ENCODE data around the gene L3MBTL4. TPM values are rescaled to one million over a fixed set of nuclear protein-coding genes. Genes with fewer than 3 reads are reported as not detected.

Gene L3MBTL4
- total RNA-seq, 1 experiment from 2014 or later: 0.59 TPM

- Histone ChIP-seq H3K36me3 (replicated peaks; ENCODE audit: control insufficient read depth, insufficient read depth, low read length) (no peaks in the 10 kb centered on the region), H3K27me3 (ENCODE audit: control insufficient read depth, insufficient read depth, low read length) (no peaks in the 10 kb centered on the region), H3K4me3 (ENCODE audit: insufficient read depth, low read depth, low read length) (no peak overlapping the region)
- DNase-seq: no peak
Measured at GRCh38 chr18:6326566-6326965, 88.1 kb downstream of the L3MBTL4 start.

DNA sequence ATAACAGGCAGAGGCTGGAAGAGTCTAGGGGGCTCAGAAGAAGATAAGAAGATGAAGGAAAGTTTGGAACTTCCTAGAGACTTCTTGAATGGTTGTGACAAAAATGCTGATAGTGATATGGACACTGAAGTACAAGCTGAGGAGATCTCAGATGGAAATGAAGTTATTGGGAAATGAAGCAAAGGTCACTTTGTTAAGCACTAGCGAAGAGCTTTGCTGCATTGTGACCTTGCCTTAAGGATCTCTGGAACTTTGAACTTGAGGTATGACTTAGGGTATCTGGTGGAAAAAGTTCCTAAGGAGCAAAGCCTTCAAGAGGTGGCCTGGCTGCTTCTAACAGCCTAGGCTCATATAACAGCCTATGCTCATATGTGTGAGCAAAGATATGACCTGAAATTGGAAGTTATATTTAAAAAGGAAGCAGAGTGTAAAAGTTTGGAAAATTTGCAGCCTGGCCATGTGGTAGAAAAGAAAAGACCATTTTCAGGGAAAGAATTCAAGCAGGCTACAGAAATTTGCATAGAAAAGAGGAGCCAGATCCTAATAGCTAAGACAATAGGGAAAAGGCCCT, 91.3 kb downstream of the L3MBTL4 start:
- no peak for DNase-seq
- H3K4me3 ChIP-seq (ENCODE audit: insufficient read depth, low read depth, low read length): no peak overlapping the region
- no peaks in the 10 kb centered on the region for H3K36me3 ChIP-seq (replicated peaks; ENCODE audit: control insufficient read depth, insufficient read depth, low read length)
- H3K27me3 ChIP-seq (ENCODE audit: control insufficient read depth, insufficient read depth, low read length): no peaks in the 10 kb centered on the region

- H3K4me3 ChIP-seq (ENCODE audit: insufficient read depth, low read depth, low read length): no peak overlapping the region
- no peaks in the 10 kb centered on the region for H3K36me3 ChIP-seq (replicated peaks; ENCODE audit: control insufficient read depth, insufficient read depth, low read length)
- no peak for DNase-seq
- no peaks in the 10 kb centered on the region for H3K27me3 ChIP-seq (ENCODE audit: control insufficient read depth, insufficient read depth, low read length)
Measured at GRCh38 chr18:6315517-6316331, 99.0 kb downstream of the L3MBTL4 start.

- H3K27me3 ChIP-seq (ENCODE audit: control insufficient read depth, insufficient read depth, low read length): no peaks in the 10 kb centered on the region
- H3K36me3 ChIP-seq (replicated peaks; ENCODE audit: control insufficient read depth, insufficient read depth, low read length): no peaks in the 10 kb centered on the region
- DNase-seq: no peak
- H3K4me3 ChIP-seq (ENCODE audit: insufficient read depth, low read depth, low read length): no peak overlapping the region
Measured at GRCh38 chr18:6313415-6313814, 101.3 kb downstream of the L3MBTL4 start.

GRCh38 chr18:6311456-6312215, 103.1 kb downstream of the L3MBTL4 start:
- no peak for DNase-seq
- Histone ChIP-seq H3K27me3 (ENCODE audit: control insufficient read depth, insufficient read depth, low read length) (no peaks in the 10 kb centered on the region), H3K4me3 (ENCODE audit: insufficient read depth, low read depth, low read length) (no peak overlapping the region), H3K36me3 (replicated peaks; ENCODE audit: control insufficient read depth, insufficient read depth, low read length) (no peaks in the 10 kb centered on the region)

DNA sequence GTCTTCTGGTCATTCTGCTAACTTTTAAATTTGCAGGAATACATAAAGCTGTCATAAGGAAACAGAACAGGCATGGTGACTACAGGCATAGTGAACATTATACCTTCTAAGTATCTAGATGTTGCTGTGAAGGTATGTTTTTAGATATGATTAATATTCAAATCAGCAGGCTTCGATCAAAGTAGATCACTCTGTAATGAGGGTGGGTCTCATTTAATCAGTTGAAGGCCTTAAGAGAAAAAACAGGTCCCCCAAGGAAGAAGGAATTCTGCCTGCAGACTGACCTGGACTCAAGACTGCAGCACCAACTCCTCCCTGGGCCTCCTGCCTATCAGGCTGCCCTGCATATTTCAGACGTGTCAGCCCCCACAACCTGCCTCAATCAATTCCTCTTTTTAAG, 104.0 kb downstream of the L3MBTL4 start:
- Histone ChIP-seq H3K36me3 (replicated peaks; ENCODE audit: control insufficient read depth, insufficient read depth, low read length) (no peaks in the 10 kb centered on the region), H3K27me3 (ENCODE audit: control insufficient read depth, insufficient read depth, low read length) (no peaks in the 10 kb centered on the region), H3K4me3 (ENCODE audit: insufficient read depth, low read depth, low read length) (no peak overlapping the region)
- no peak for DNase-seq

GRCh38 chr18:6297875-6298274, 116.8 kb downstream of the L3MBTL4 start:
- Histone ChIP-seq H3K27me3 (ENCODE audit: control insufficient read depth, insufficient read depth, low read length) (no peaks in the 10 kb centered on the region), H3K4me3 (ENCODE audit: insufficient read depth, low read depth, low read length) (no peak overlapping the region), H3K36me3 (replicated peaks; ENCODE audit: control insufficient read depth, insufficient read depth, low read length) (no peaks in the 10 kb centered on the region)
- no peak for DNase-seq

GRCh38 chr18:6294148-6294784, 120.4 kb downstream of the L3MBTL4 start:
- Histone ChIP-seq H3K4me3 (ENCODE audit: insufficient read depth, low read depth, low read length) (no peak overlapping the region), H3K27me3 (ENCODE audit: control insufficient read depth, insufficient read depth, low read length) (no peaks in the 10 kb centered on the region)
- no peak for DNase-seq

DNA sequence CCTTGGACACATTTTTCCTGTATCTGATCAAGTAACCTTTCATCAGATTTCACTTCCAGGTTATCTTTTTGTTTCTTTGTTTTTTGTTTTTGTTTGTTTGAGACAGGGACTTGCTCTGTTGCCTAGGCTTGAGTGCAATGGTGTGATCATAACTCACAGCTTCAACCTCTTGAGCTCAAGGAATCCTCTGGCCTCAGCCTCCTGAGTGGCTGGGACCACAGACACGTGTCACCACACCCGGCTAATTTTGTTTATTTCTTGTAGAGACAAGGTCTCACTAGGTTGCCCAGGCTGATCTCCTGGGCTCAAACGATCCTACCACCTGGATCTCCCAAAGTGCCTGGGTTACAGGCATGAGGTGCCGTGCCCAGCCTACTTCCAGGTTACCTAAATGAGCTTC, 124.9 kb downstream of the L3MBTL4 start:
- DNase-seq: no peak
- no peaks in the 10 kb centered on the region for H3K36me3 ChIP-seq (replicated peaks; ENCODE audit: control insufficient read depth, insufficient read depth, low read length)

More at GRCh38 chr18:6294148-6294784, 120.4 kb downstream of the L3MBTL4 start:
- no peaks in the 10 kb centered on the region for H3K36me3 ChIP-seq (replicated peaks; ENCODE audit: control insufficient read depth, insufficient read depth, low read length)

DNA sequence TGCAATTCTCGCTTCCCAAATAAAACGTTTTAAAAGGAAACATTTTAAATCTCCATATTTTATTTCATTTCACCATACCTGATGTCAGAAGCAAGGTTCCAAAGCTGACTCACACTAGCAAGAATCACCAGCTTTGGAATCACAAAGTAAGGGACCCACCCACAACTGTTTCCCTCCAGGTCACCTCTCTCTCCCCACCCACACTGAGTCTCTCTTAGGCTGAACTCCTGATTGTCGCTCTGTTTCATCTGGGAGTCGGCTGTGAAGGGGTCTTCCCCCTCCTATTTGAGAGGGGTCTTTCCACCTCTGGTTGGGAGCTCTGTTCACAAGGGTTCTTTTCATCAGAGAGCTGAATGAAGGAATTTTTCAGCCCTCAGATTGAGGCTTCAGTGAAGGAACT, 128.1 kb downstream of the L3MBTL4 start:
- Histone ChIP-seq H3K36me3 (replicated peaks; ENCODE audit: control insufficient read depth, insufficient read depth, low read length) (no peaks in the 10 kb centered on the region), H3K4me3 (ENCODE audit: insufficient read depth, low read depth, low read length) (no peak overlapping the region), H3K27me3 (ENCODE audit: control insufficient read depth, insufficient read depth, low read length) (no peaks in the 10 kb centered on the region)
- DNase-seq: no peak

More for the DNA sequence above, 124.9 kb downstream of the L3MBTL4 start:
- no peaks in the 10 kb centered on the region for H3K27me3 ChIP-seq (ENCODE audit: control insufficient read depth, insufficient read depth, low read length)
- H3K4me3 ChIP-seq (ENCODE audit: insufficient read depth, low read depth, low read length): no peak overlapping the region

GRCh38 chr18:6284761-6285160, 129.9 kb downstream of the L3MBTL4 start:
- Histone ChIP-seq H3K27me3 (ENCODE audit: control insufficient read depth, insufficient read depth, low read length) (no peaks in the 10 kb centered on the region), H3K36me3 (replicated peaks; ENCODE audit: control insufficient read depth, insufficient read depth, low read length) (no peaks in the 10 kb centered on the region), H3K4me3 (ENCODE audit: insufficient read depth, low read depth, low read length) (no peak overlapping the region)
- DNase-seq: no peak

- DNase-seq: no peak
- H3K4me3 ChIP-seq (ENCODE audit: insufficient read depth, low read depth, low read length): no peak overlapping the region
- H3K27me3 ChIP-seq (ENCODE audit: control insufficient read depth, insufficient read depth, low read length): no peaks in the 10 kb centered on the region
- H3K36me3 ChIP-seq (replicated peaks; ENCODE audit: control insufficient read depth, insufficient read depth, low read length): no peaks in the 10 kb centered on the region
Measured at GRCh38 chr18:6284300-6284699, 130.4 kb downstream of the L3MBTL4 start.

DNA sequence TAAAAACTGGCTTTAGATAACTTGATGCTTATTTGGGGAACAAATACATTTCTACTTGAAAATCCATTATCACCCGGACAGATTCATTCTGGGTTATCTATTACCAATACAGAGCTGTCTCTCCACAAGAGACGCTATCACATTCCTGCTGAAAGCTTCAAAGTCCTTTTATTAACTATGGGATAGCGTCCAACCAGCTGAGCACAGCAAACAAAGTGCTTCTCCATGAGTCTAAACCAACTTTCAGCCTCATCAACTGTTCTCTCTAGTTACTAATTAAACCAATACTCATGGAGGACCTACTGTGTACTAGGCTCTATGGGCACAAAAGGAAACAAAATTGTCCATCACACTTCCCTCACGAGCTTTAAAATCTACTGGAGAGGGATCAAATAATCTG, 132.8 kb downstream of the L3MBTL4 start:
- Histone ChIP-seq H3K4me3 (ENCODE audit: insufficient read depth, low read depth, low read length) (no peak overlapping the region), H3K36me3 (replicated peaks; ENCODE audit: control insufficient read depth, insufficient read depth, low read length) (no peaks in the 10 kb centered on the region), H3K27me3 (ENCODE audit: control insufficient read depth, insufficient read depth, low read length) (no peaks in the 10 kb centered on the region)
- DNase-seq: no peak

DNA sequence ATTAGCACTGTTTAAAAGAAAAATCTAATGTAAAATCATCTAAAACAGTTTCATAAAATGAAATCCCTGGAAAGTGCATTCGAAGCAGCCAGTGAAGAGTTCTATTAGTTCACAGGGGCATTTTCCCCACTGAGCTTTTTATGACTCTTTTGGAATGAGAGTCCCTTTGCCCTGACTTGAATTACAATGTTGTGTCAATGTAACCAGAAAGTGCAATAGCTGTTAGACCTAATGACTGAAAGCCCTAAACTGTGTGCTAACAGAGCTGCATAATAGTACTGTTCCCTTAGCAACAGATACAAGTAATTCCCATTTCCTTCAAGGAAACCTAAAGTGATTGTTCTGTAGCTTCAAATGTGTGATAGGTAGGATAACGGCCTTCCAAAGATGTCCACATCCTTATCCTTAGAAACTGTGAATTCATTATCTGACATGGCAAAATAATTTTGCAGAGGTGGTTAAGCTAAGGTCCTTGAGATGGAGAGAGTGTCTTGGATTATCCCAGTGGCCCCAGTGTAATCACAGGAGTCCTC, 134.4 kb downstream of the L3MBTL4 start:
- Histone ChIP-seq H3K4me3 (ENCODE audit: insufficient read depth, low read depth, low read length) (no peak overlapping the region), H3K27me3 (ENCODE audit: control insufficient read depth, insufficient read depth, low read length) (no peaks in the 10 kb centered on the region), H3K36me3 (replicated peaks; ENCODE audit: control insufficient read depth, insufficient read depth, low read length) (no peaks in the 10 kb centered on the region)
- no peak for DNase-seq
